Astrocyte (in vitro differentiated cells and primary cell): ENCODE results near the gene EIF4G3. TPM values are rescaled to one million over a fixed set of nuclear protein-coding genes. Genes with fewer than 3 reads are reported as not detected.

Experiments
- DNase-seq: peaks from one replicate; pipeline ENCODE4 v3.0.0-alpha.2; 2010; ENCODE audit warnings: low read depth
- FAIRE-seq: peaks from 2 replicates; lab custom pipeline; 2011; peaks lifted over from hg19 to GRCh38; lab: Jason Lieb, UNC
- H2AFZ ChIP-seq: 2 replicates; pipeline ENCODE4 v1.6.0; 2012; ENCODE audit warnings: low read depth, low read length, inconsistent platforms
- H3K27ac ChIP-seq: 2 replicates; pipeline ENCODE4 v1.5.1; 2011; ENCODE audit warnings: low read depth, low read length, inconsistent platforms
- H3K27me3 ChIP-seq: 2 replicates; pipeline ENCODE4 v1.6.0; 2011; ENCODE audit warnings: low read length, inconsistent platforms; ENCODE audit not compliant: insufficient read depth
- H3K36me3 ChIP-seq: 2 replicates; pipeline ENCODE4 v1.5.1; 2011; ENCODE audit warnings: low read length, inconsistent platforms; ENCODE audit not compliant: insufficient read depth
- H3K4me1 ChIP-seq: 2 replicates; pipeline ENCODE4 v1.5.1; 2011; ENCODE audit warnings: low read length, inconsistent platforms; ENCODE audit not compliant: insufficient read depth
- H3K4me2 ChIP-seq: 2 replicates; pipeline ENCODE4 v1.6.0; 2012; ENCODE audit warnings: low read length, inconsistent platforms
- H3K4me3 ChIP-seq: 2 replicates; pipeline ENCODE4 v1.5.1; 2011; ENCODE audit warnings: low read depth, mild to moderate bottlenecking, low read length, inconsistent platforms; ENCODE audit not compliant: insufficient read depth
- H3K79me2 ChIP-seq: 2 replicates; pipeline ENCODE4 v1.6.0; 2012; ENCODE audit warnings: mild to moderate bottlenecking, low read length, inconsistent platforms; ENCODE audit not compliant: insufficient read depth
- H3K9ac ChIP-seq: 2 replicates; pipeline ENCODE4 v1.6.0; 2012; ENCODE audit warnings: mild to moderate bottlenecking, low read length, inconsistent platforms
- H3K9me3 ChIP-seq: 2 replicates; pipeline ENCODE4 v1.5.1; 2012; ENCODE audit warnings: low read depth, mild to moderate bottlenecking, low read length, inconsistent platforms; ENCODE audit not compliant: insufficient read depth
- H4K20me1 ChIP-seq: 2 replicates; pipeline ENCODE4 v1.6.0; 2012; ENCODE audit warnings: low read length, inconsistent platforms; ENCODE audit not compliant: insufficient read depth
- H3K27ac Mint-ChIP-seq: one replicate; pipeline ENCODE4 v1.8.0; 2021; ENCODE audit warnings: mild to moderate bottlenecking, mixed read lengths; ENCODE audit not compliant: unreplicated experiment
- H3K27me3 Mint-ChIP-seq: one replicate; pipeline ENCODE4 v1.8.0; 2021; ENCODE audit warnings: low read depth, mixed read lengths; ENCODE audit not compliant: unreplicated experiment
- H3K36me3 Mint-ChIP-seq: one replicate; pipeline ENCODE4 v1.8.0; 2021; ENCODE audit warnings: low read depth, mixed read lengths; ENCODE audit not compliant: unreplicated experiment
- H3K4me1 Mint-ChIP-seq: one replicate; pipeline ENCODE4 v1.8.0; 2021; ENCODE audit warnings: low read depth, mixed read lengths; ENCODE audit not compliant: unreplicated experiment
- H3K4me3 Mint-ChIP-seq: one replicate; pipeline ENCODE4 v1.8.0; 2021; ENCODE audit warnings: mild to moderate bottlenecking, moderate library complexity, mixed read lengths; ENCODE audit not compliant: unreplicated experiment
- H3K9me3 Mint-ChIP-seq: one replicate; pipeline ENCODE4 v1.8.0; 2021; ENCODE audit warnings: mild to moderate bottlenecking, mixed read lengths; ENCODE audit not compliant: unreplicated experiment
- EZH2 ChIP-seq: IDR thresholded peaks from 2 replicates; pipeline ENCODE4 v1.6.1; 2012; ENCODE audit warnings: mild to moderate bottlenecking, low read length, inconsistent platforms; ENCODE audit not compliant: insufficient read depth
- total RNA-seq: library from RNA; stranded (reverse); gene quantifications from 2 replicates; pipeline ENCODE4 v1.2.1, GENCODE V29; 2021
- TF ChIP-seq, protein P1 (sequence below): IDR thresholded peaks from 2 replicates; pipeline ENCODE4 v1.5.1; 2011; ENCODE audit warnings: low read depth, mild to moderate bottlenecking, inconsistent platforms, low read length, moderate library complexity; ENCODE audit not compliant: insufficient read depth

Gene EIF4G3
- total RNA-seq, 1 donor from 2014 or later = 76.1 TPM

DNA sequence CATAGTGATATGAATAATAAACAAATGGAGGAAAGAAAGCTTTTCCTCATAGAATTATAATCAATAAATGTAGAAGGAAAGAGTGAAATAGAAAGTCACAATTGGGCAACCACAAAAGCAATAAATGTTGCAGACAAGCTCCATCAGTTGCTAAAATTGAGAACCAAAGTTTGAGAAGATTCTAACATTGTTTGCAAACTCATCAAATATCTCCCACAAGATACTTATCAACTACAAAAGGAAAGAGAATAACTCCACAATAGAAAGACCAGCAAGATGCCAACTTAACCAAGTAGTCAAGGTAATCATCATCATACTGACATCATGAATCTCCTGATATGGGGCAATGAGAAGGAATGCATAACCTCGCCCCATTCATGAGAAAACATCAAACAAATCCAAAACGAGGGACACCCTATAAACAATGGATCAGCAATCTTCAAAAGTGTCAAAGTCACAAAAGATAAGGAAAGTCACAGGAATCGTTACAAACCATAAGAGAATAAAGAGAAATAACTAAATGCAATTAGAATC is 16.4 kb downstream of the EIF4G3 start:
- no peak overlapping the region for H3K4me2 ChIP-seq
- H3K27ac ChIP-seq = no peak overlapping the region
- H3K4me3 Mint-ChIP-seq = no peak overlapping the region
- H3K79me2 ChIP-seq = peaks cover 95% of the 10 kb centered on the region
- peaks cover 91% of the 10 kb centered on the region for H4K20me1 ChIP-seq
- peaks cover under 1% of the 10 kb centered on the region for H3K4me1 Mint-ChIP-seq
- H3K9me3 Mint-ChIP-seq = no peaks in the 10 kb centered on the region
- no peak for FAIRE-seq
- no peaks in the 10 kb centered on the region for H3K4me1 ChIP-seq
- DNase-seq = no peak
- peaks cover 3% of the 10 kb centered on the region for H3K36me3 ChIP-seq
- H3K9me3 ChIP-seq = no peaks in the 10 kb centered on the region
- no peak overlapping the region for H2AFZ ChIP-seq
- H3K27me3 ChIP-seq = no peaks in the 10 kb centered on the region
- no peak overlapping the region for H3K4me3 ChIP-seq
- TF ChIP-seq, protein P1, sequence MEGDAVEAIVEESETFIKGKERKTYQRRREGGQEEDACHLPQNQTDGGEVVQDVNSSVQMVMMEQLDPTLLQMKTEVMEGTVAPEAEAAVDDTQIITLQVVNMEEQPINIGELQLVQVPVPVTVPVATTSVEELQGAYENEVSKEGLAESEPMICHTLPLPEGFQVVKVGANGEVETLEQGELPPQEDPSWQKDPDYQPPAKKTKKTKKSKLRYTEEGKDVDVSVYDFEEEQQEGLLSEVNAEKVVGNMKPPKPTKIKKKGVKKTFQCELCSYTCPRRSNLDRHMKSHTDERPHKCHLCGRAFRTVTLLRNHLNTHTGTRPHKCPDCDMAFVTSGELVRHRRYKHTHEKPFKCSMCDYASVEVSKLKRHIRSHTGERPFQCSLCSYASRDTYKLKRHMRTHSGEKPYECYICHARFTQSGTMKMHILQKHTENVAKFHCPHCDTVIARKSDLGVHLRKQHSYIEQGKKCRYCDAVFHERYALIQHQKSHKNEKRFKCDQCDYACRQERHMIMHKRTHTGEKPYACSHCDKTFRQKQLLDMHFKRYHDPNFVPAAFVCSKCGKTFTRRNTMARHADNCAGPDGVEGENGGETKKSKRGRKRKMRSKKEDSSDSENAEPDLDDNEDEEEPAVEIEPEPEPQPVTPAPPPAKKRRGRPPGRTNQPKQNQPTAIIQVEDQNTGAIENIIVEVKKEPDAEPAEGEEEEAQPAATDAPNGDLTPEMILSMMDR = no peak
- TF ChIP-seq EZH2 = no peak
- H3K9ac ChIP-seq = no peak overlapping the region
- H3K27me3 Mint-ChIP-seq = no peaks in the 10 kb centered on the region
- H3K27ac Mint-ChIP-seq = no peak overlapping the region
- peaks cover 10% of the 10 kb centered on the region for H3K36me3 Mint-ChIP-seq

DNA sequence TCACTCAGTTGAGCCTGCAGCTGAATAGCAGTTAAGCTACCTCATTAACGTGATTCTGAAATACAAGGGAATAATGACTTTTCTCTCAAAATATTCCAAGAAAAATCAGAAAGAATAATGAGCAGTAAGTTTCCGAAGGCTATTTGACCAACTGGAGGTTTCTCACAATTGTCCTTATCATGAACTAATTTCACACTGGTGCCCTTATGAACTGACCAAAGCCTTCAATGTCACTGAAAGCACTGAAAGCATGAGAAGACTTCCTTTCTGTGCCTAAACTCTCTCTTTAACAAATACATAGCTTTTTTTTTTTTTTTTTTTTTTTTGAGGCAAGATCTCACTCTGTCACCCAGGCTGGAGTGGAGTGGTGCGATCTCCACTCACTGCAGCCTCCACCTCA is 18.8 kb downstream of the EIF4G3 start:
- Histone ChIP-seq H3K36me3 (peaks cover 3% of the 10 kb centered on the region), H3K4me1 (no peaks in the 10 kb centered on the region), H3K27me3 (no peaks in the 10 kb centered on the region), H3K79me2 (peaks cover 94% of the 10 kb centered on the region), H3K4me3 (no peak overlapping the region), H3K9ac (no peak overlapping the region), H2AFZ (no peak overlapping the region), H3K4me2 (no peak overlapping the region), H4K20me1 (peaks cover 85% of the 10 kb centered on the region), H3K9me3 (no peaks in the 10 kb centered on the region), H3K27ac (no peak overlapping the region)
- Mint-ChIP-seq H3K4me3 (no peak overlapping the region), H3K27me3 (no peaks in the 10 kb centered on the region), H3K36me3 (peaks cover 8% of the 10 kb centered on the region), H3K4me1 (peaks cover 11% of the 10 kb centered on the region), H3K9me3 (no peaks in the 10 kb centered on the region), H3K27ac (no peak overlapping the region)
- no peak for TF ChIP-seq EZH2
- TF ChIP-seq, protein P1 = no peak
- FAIRE-seq (no peak), DNase-seq (no peak)

DNA sequence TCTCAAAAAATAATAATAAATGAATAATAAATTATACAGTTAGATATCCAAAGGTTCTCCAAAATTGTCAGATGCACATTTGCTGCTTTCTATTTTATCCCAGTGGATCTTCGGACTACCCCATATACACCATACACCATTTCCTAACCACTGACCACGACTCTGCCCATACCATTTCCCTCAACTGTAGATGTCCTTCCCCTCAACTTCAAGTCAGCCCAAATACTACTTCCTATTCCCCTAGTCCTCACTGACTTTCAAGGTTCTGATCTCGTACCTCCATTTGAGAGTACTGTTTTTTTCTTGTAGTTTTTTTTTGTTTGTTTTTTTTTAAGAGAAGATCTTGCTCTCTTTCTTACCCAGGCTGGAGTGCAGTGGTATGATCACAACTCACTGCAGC is 19.6 kb downstream of the EIF4G3 start:
- H3K4me1 ChIP-seq = peaks cover under 1% of the 10 kb centered on the region
- no peaks in the 10 kb centered on the region for H3K9me3 ChIP-seq
- H3K9me3 Mint-ChIP-seq = no peaks in the 10 kb centered on the region
- TF ChIP-seq, protein P1 = no peak
- no peak for TF ChIP-seq EZH2
- no peak overlapping the region for H3K9ac ChIP-seq
- H3K36me3 ChIP-seq = peaks cover 3% of the 10 kb centered on the region
- no peak overlapping the region for H3K27ac ChIP-seq
- H3K79me2 ChIP-seq = peaks cover 95% of the 10 kb centered on the region
- H3K4me3 ChIP-seq = no peak overlapping the region
- FAIRE-seq = no peak
- peaks cover 77% of the 10 kb centered on the region for H4K20me1 ChIP-seq
- H3K4me1 Mint-ChIP-seq = peaks cover 14% of the 10 kb centered on the region
- no peak for DNase-seq
- H3K4me3 Mint-ChIP-seq = no peak overlapping the region
- no peak overlapping the region for H3K4me2 ChIP-seq
- H2AFZ ChIP-seq = no peak overlapping the region
- no peak overlapping the region for H3K27ac Mint-ChIP-seq
- H3K36me3 Mint-ChIP-seq = peaks cover 6% of the 10 kb centered on the region
- H3K27me3 Mint-ChIP-seq = no peaks in the 10 kb centered on the region
- H3K27me3 ChIP-seq = no peaks in the 10 kb centered on the region
